ENCODE measurements around the gene LSM10.

Gene LSM10

DNA sequence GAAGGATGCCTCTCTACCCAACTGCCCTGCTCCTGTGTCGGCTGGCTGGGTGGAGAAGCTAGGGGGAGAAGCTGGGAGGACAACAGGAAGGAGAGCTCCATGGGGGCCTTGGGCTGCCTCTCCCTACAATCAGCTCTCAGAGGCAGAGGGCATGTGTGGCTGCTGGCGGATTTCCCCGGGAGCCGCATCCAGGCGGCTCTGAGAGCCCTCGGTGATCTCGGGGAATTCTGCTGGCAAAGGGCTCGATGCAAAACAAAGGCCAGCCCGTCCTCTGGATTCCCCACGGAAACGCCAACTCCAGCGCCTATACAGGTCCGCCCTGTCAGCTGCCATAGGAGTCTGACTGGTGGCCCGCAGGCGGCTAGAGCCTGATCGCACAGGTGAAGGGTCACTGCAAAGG is 47.9 kb downstream of the LSM10 start:
- no peak for DNase-seq

DNA sequence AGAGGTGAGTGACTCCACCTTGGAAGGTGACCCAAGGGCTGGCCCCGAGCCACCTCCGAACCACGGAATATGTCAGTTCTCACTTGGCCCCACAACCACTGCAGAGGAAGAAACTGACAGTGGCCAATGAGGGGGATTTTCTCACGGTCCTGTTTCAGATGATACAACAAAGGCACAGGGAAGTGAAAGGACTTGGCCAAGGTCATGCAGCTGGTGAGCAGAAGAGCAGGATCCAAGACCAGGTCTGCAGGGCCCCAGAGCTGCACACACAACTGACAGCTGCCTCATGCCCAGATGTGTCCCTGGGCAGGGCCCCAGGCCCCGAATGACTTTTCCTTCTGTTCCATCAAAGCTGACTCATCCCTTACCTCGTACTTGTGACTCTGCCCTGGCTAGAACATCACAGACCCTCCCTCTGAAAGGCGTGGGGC is 48.5 kb downstream of the LSM10 start:
- DNase-seq, result no peak

DNA sequence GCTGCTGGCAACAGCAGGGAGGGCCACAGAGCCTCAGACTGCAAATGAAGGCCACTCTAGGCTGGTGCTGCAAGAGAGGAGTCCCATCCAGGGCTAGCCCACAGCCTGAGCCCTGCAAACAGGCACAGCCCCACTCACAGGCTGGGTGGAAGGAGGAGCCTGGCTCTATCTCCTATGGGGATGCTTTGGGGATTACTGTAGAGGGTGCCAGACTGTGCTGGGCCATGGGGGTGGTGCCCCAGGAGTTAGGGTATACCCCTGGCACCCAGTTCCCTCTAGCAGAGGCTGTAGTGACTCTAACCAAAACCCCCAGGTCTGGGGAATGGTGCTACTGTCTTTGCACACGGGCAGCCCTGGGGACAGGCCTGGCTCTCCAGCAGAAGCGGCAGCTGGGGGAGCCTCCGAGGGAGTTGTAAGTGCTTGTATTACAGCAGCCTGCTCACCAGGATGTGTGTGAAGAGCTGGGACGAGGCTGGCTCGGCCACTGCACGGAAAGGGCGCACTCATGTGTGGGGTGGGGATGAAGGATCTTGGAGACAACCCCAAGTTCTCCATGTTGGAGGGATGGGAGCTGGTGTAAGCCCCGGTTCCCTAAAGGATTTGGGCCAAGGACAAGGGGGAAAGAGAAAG is 50.9 kb downstream of the LSM10 start:
- DNase-seq, result no peak

DNA sequence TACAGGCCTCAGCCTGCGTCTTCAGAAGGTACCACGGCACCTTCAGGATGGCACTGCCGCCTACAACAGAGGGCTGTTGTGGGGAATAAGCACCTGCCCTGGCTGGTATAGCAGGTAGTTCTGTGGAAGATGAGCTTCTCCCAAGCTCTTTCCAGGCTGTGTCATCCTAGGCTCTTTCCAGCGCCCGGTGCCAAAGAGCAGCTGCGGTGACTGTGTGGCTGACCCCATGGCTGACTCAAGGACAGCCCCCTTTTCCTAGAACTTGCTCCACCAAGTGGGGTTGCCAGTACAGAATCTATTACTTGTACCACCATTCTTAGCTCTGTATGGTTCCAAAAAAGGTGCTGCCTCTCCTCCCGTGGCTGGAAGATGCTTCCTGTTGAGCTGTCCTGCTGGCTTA is 52.4 kb downstream of the LSM10 start:
- no peak for DNase-seq

DNA sequence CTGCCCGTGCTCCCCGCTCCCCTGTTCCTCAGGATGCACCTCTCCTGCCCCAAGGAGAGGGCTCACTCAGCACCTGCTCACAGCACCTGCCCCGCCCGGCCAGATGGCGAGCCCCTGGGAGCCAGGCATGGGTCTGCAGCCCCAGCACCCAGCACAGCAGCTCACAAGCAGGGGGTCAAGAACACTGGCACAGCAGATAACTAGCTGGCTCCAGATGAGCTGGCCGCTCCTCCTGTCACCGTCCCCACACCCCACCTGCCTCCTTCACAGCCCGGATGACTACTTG is 53.4 kb downstream of the LSM10 start:
- DNase-seq, result no peak

DNA sequence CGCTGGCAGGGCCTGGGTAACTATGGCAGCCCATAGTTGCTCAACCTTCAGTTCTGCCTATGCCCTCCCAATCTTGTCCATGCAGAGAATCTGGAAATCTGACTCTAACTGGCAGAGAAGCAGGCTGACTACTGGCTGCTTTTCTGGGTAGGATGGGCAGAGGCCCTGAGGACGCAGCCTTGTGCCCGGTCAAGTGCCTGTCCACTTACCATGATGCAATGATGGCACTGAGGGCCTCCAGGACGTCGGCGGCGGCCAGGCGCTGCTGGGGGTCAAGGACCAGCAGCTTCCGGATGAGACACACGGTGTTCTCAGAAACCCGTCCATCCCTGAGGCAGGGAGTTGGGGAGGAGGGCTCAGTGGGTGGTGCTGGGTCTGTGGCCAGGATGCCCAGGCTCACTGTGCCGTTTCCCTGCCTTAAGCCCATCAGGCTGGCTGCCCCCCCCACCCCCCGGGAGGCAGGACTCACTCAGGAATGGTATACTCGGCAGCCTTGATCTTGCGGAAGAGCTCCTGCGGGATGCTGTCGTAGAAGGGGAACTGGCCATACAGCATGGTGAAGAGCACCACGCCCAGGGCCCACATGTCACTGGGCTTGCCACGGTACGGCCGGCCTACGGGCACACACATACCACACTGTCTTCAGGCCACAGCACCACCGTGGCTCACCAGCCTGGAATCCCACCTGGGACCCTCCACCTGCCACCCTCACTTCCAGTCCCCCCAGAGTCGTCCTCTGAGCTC is 53.9 kb downstream of the LSM10 start:
- DNase-seq, result no peak
